ENCODE results near the gene ZNF143. TPM values are rescaled to one million over a fixed set of nuclear protein-coding genes. Genes with fewer than 3 reads are reported as not detected.

ZNF143 gene
- total RNA-seq, 4 donors from 2014 or later: 30.0 to 38.8 (median 34.5) TPM

GRCh38 chr11:9550191-9550628 is 89.4 kb downstream of the ZNF143 start:
- H3K4me3 ChIP-seq: no peak overlapping the region
- no peak overlapping the region for H3K27ac ChIP-seq (replicated peaks in 1 of 4)
- H3K27me3 ChIP-seq: no peaks in the 10 kb centered on the region
- H3K36me3 ChIP-seq: peaks cover 0 to 4% (median 2%) of the 10 kb centered on the region in 4 donors
- H3K9me3 ChIP-seq: no peaks in the 10 kb centered on the region
- no peaks in the 10 kb centered on the region for H3K4me1 ChIP-seq
- intact Hi-C loops (cut with DNase I): no loop called here
- WGBS: 89% methylated on average over 8 of the region's 8 CpGs
- no peak for TF ChIP-seq POLR2AphosphoS5 (IDR thresholded peaks at IDR 0.05)
- no peak for TF ChIP-seq CTCF (IDR thresholded peaks at IDR 0.05)
- no peak for TF ChIP-seq EP300 (IDR thresholded peaks at IDR 0.05)
- TF ChIP-seq POLR2A (IDR thresholded peaks at IDR 0.05; ENCODE audit: low read depth): no peak
- no peak for DNase-seq (ENCODE audit: extremely low spot score)

GRCh38 chr11:9561279-9561982 is 100.6 kb downstream of the ZNF143 start:
- no peak overlapping the region for H3K4me3 ChIP-seq
- H3K9me3 ChIP-seq: peaks cover 0 to 4% (median 0%) of the 10 kb centered on the region in 4 donors
- H3K27ac ChIP-seq (replicated peaks in 1 of 4): no peak overlapping the region
- TF ChIP-seq POLR2A (IDR thresholded peaks at IDR 0.05; ENCODE audit: low read depth) (no peak), POLR2AphosphoS5 (IDR thresholded peaks at IDR 0.05) (no peak), CTCF (IDR thresholded peaks at IDR 0.05) (no peak), EP300 (IDR thresholded peaks at IDR 0.05) (no peak)
- intact Hi-C loops (cut with DNase I): no loop called here
- peaks cover 14 to 16% (median 15%) of the 10 kb centered on the region in 4 donors for H3K4me1 ChIP-seq
- no peaks in the 10 kb centered on the region for H3K36me3 ChIP-seq
- no peaks in the 10 kb centered on the region for H3K27me3 ChIP-seq
- 94% methylated on average over 2 of the region's 2 CpGs for WGBS
- DNase-seq (ENCODE audit: extremely low spot score): no peak

GRCh38 chr11:9562716-9563115 is 101.9 kb downstream of the ZNF143 start:
- TF ChIP-seq CTCF (IDR thresholded peaks at IDR 0.05) (no peak), POLR2A (IDR thresholded peaks at IDR 0.05; ENCODE audit: low read depth) (no peak), POLR2AphosphoS5 (IDR thresholded peaks at IDR 0.05) (no peak), EP300 (IDR thresholded peaks at IDR 0.05) (no peak)
- intact Hi-C loops (cut with DNase I): no loop called here

GRCh38 chr11:9563196-9563730 is 102.5 kb downstream of the ZNF143 start:
- no peak overlapping the region for H3K27ac ChIP-seq (replicated peaks in 1 of 4)
- intact Hi-C loops (cut with DNase I): no loop called here
- no CpG with 5 or more reads among the region's 1 CpG for WGBS

More at GRCh38 chr11:9562716-9563115, 101.9 kb downstream of the ZNF143 start:
- no peaks in the 10 kb centered on the region for H3K27me3 ChIP-seq
- no peaks in the 10 kb centered on the region for H3K36me3 ChIP-seq
- no peak for DNase-seq (ENCODE audit: extremely low spot score)
- peaks cover 21 to 29% (median 26%) of the 10 kb centered on the region in 4 donors for H3K4me1 ChIP-seq
- H3K27ac ChIP-seq (replicated peaks in 1 of 4): no peak overlapping the region
- H3K9me3 ChIP-seq: peaks cover 0 to 4% (median 0%) of the 10 kb centered on the region in 4 donors
- no peak overlapping the region for H3K4me3 ChIP-seq

GRCh38 chr11:9565822-9566560 is 105.2 kb downstream of the ZNF143 start:
- TF ChIP-seq POLR2A (IDR thresholded peaks at IDR 0.05; ENCODE audit: low read depth): no peak
- TF ChIP-seq POLR2AphosphoS5 (IDR thresholded peaks at IDR 0.05): peak; percentile 86 to 91
- Histone ChIP-seq H3K27me3 (no peaks in the 10 kb centered on the region), H3K27ac (replicated peaks in 1 of 4) (peak overlapping the region; percentile 90 to 97 (median 92)), H3K9me3 (peaks cover 0 to 4% (median 0%) of the 10 kb centered on the region in 4 donors), H3K36me3 (no peaks in the 10 kb centered on the region), H3K4me3 (no peak overlapping the region), H3K4me1 (peaks cover 47 to 60% (median 51%) of the 10 kb centered on the region in 4 donors)
- 12% methylated on average over 7 of the region's 7 CpGs for WGBS
- peak; percentile 94 for DNase-seq (ENCODE audit: extremely low spot score)
- intact Hi-C loops (cut with DNase I): loop anchor here (5.0 kb wide), 1 partner anchor 34 kb away; no protein-coding TSS in a partner anchor

More at GRCh38 chr11:9563196-9563730, 102.5 kb downstream of the ZNF143 start:
- TF ChIP-seq EP300 (IDR thresholded peaks at IDR 0.05) (no peak), POLR2A (IDR thresholded peaks at IDR 0.05; ENCODE audit: low read depth) (no peak)
- DNase-seq (ENCODE audit: extremely low spot score): no peak
- Histone ChIP-seq H3K36me3 (no peaks in the 10 kb centered on the region), H3K4me1 (peaks cover 27 to 34% (median 32%) of the 10 kb centered on the region in 4 donors), H3K4me3 (no peak overlapping the region), H3K27me3 (no peaks in the 10 kb centered on the region), H3K9me3 (peaks cover 0 to 4% (median 0%) of the 10 kb centered on the region in 4 donors)
